Activated CD4-positive, alpha-beta T cell treated with anti-CD3 and anti-CD28 coated beads, Interleukin-2, amount 10 ng/mL, durations not matched to agents 7 days and 5 days (primary cell): Measurements from ENCODE around the gene RNF227. TPM values are rescaled to one million over a fixed set of nuclear protein-coding genes. Genes with fewer than 3 reads are reported as not detected.

Experiments used
- CTCF ChIA-PET: fragments of 350-600 bp; sonication (Branson Sonifier 250); formaldehyde crosslinking; loops from one replicate; lab custom pipeline; 2021; ENCODE audit warnings: antibody characterized with exemption; lab: Charles Lee
- POLR2A ChIA-PET: fragments of 350-600 bp; sonication (Branson Sonifier 250); formaldehyde crosslinking; loops from one replicate; lab custom pipeline; 2021; ENCODE audit warnings: antibody characterized with exemption; lab: Charles Lee
- DNase-seq: peaks from one replicate; pipeline ENCODE4 v3.0.0-alpha.2; 2020
- H3K27ac Mint-ChIP-seq: one replicate; pipeline ENCODE4 v1.8.0; 2021; ENCODE audit warnings: mild to moderate bottlenecking, moderate library complexity, mixed read lengths
- H3K27me3 Mint-ChIP-seq: one replicate; pipeline ENCODE4 v1.8.0; 2021; ENCODE audit warnings: mixed read lengths
- H3K36me3 Mint-ChIP-seq: one replicate; pipeline ENCODE4 v1.8.0; 2021; ENCODE audit warnings: low read depth, mixed read lengths
- H3K4me1 Mint-ChIP-seq: one replicate; pipeline ENCODE4 v1.8.0; 2021; ENCODE audit warnings: mixed read lengths
- H3K4me3 Mint-ChIP-seq: one replicate; pipeline ENCODE4 v1.8.0; 2021; ENCODE audit warnings: mild to moderate bottlenecking, moderate library complexity, mixed read lengths
- H3K9me3 Mint-ChIP-seq: one replicate; pipeline ENCODE4 v1.8.0; 2021; ENCODE audit warnings: mixed read lengths
- total RNA-seq, 2 experiments: library from RNA; stranded (reverse); gene quantifications; one replicate each; pipeline ENCODE4 v1.2.3, GENCODE V29; 2021

Gene RNF227
- total RNA-seq, 2 experiments from 2014 or later, result 4.4 to 4.5 TPM

GRCh38 chr17:7897773-7898172 is 18.3 kb downstream of the RNF227 start:
- no peaks in the 10 kb centered on the region for H3K9me3 Mint-ChIP-seq

GRCh38 chr17:7897090-7897489 is 19.0 kb downstream of the RNF227 start:
- no peaks in the 10 kb centered on the region for H3K27me3 Mint-ChIP-seq
- no peak for DNase-seq
- POLR2A ChIA-PET, result no interaction called here
- peaks cover 80% of the 10 kb centered on the region for H3K36me3 Mint-ChIP-seq
- no peaks in the 10 kb centered on the region for H3K9me3 Mint-ChIP-seq
- no peak overlapping the region for H3K27ac Mint-ChIP-seq
- peaks cover 21% of the 10 kb centered on the region for H3K4me1 Mint-ChIP-seq
- no peak overlapping the region for H3K4me3 Mint-ChIP-seq
- CTCF ChIA-PET, result interaction anchor here (1.4 to 2.1 kb wide), 2 partner anchors 10 to 92 kb away, joined by 4 to 6 read pairs; no protein-coding TSS in a partner anchor

More at GRCh38 chr17:7897773-7898172, 18.3 kb downstream of the RNF227 start:
- DNase-seq, result no peak
- no peak overlapping the region for H3K4me3 Mint-ChIP-seq
- peaks cover 82% of the 10 kb centered on the region for H3K36me3 Mint-ChIP-seq
- peaks cover 21% of the 10 kb centered on the region for H3K4me1 Mint-ChIP-seq
- no peaks in the 10 kb centered on the region for H3K27me3 Mint-ChIP-seq
- H3K27ac Mint-ChIP-seq, result no peak overlapping the region
- CTCF ChIA-PET, result interaction anchor here (1.0 to 2.1 kb wide), 3 partner anchors 9 to 91 kb away, joined by 4 to 6 read pairs (median 4); no protein-coding TSS in a partner anchor
- POLR2A ChIA-PET, result no interaction called here

GRCh38 chr17:7894866-7895265 is 21.2 kb downstream of the RNF227 start:
- H3K36me3 Mint-ChIP-seq, result peaks cover 82% of the 10 kb centered on the region
- H3K4me1 Mint-ChIP-seq, result peaks cover 28% of the 10 kb centered on the region
- DNase-seq, result no peak
- H3K4me3 Mint-ChIP-seq, result no peak overlapping the region
- POLR2A ChIA-PET, result no interaction called here
- no peaks in the 10 kb centered on the region for H3K27me3 Mint-ChIP-seq
- CTCF ChIA-PET, result interaction anchor here (0.5 kb wide), 1 partner anchor 20 kb away, joined by 3 read pairs; no protein-coding TSS in a partner anchor
- H3K9me3 Mint-ChIP-seq, result no peaks in the 10 kb centered on the region
- H3K27ac Mint-ChIP-seq, result no peak overlapping the region

DNA sequence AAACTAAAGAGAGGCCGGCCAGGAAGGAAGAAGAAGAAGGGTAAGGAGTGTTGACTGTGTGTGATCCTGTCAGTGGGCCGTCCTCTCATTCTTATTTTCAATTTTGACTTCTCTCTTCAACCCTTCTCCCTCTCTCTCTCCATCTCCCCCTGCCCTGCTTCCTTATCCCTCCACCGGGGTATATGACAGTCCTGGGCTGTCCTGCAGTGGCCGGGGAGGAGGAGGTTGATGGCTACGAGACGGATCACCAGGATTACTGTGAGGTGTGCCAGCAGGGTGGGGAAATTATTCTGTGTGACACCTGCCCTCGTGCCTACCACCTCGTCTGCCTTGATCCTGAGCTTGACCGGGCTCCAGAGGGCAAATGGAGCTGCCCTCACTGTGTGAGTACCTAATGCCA is 21.9 kb downstream of the RNF227 start:
- Mint-ChIP-seq H3K27ac (no peak overlapping the region), H3K36me3 (peaks cover 82% of the 10 kb centered on the region), H3K27me3 (no peaks in the 10 kb centered on the region), H3K4me1 (peaks cover 28% of the 10 kb centered on the region), H3K9me3 (no peaks in the 10 kb centered on the region), H3K4me3 (no peak overlapping the region)
- ChIA-PET CTCF (no interaction called here), POLR2A (no interaction called here)
- DNase-seq, result no peak

- H3K36me3 Mint-ChIP-seq, result peaks cover 74% of the 10 kb centered on the region
- peaks cover 28% of the 10 kb centered on the region for H3K4me1 Mint-ChIP-seq
- POLR2A ChIA-PET, result no interaction called here
- H3K9me3 Mint-ChIP-seq, result no peaks in the 10 kb centered on the region
- H3K27me3 Mint-ChIP-seq, result no peaks in the 10 kb centered on the region
- no peak for DNase-seq
- no peak overlapping the region for H3K4me3 Mint-ChIP-seq
- no peak overlapping the region for H3K27ac Mint-ChIP-seq
- CTCF ChIA-PET, result no interaction called here
These were observed 22.8 kb downstream of the RNF227 start for GRCh38 chr17:7893187-7893880.

DNA sequence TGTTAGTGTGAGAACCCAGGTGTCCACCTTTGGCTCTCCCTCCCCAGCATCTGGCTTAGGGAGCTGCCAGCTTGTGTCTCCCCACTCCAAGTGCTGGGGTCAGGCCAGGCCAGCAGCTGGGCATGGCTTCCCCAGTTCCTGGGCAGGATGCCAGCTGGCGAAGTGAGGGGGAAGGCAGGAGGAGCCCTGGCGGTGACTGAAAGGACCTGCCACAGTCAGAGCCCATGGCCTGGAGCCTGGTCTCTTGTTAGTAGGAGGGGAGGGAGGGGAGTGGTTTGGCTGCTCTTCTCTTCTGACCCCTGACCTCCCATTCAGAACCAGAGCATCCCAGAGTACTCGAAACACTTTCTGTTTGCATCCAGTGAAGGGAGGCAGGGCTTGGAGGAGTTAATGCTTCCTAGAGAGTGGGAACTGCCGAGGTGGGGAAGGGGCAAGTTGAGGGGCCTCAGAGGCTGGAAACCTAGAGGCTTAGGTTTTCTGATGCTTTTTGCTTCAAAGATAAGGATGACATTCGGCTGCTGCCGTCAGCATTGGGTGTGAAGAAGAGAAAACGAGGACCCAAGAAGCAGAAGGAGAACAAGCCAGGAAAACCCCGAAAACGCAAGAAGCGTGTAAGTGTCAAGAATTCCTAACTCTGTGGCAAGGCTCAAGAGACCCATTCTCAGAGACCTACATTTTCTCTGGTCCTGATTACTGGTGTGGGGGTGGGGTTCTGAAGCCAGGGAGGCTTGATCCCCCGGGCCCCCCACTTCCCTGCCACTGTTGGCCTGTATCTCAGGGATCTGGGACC is 26.7 kb downstream of the RNF227 start:
- Mint-ChIP-seq H3K36me3 (peaks cover 41% of the 10 kb centered on the region), H3K4me1 (peaks cover 16% of the 10 kb centered on the region), H3K27me3 (no peaks in the 10 kb centered on the region), H3K27ac (no peak overlapping the region), H3K4me3 (no peak overlapping the region), H3K9me3 (no peaks in the 10 kb centered on the region)
- CTCF ChIA-PET, result no interaction called here
- POLR2A ChIA-PET, result no interaction called here
- DNase-seq, result peak; percentile 27

DNA sequence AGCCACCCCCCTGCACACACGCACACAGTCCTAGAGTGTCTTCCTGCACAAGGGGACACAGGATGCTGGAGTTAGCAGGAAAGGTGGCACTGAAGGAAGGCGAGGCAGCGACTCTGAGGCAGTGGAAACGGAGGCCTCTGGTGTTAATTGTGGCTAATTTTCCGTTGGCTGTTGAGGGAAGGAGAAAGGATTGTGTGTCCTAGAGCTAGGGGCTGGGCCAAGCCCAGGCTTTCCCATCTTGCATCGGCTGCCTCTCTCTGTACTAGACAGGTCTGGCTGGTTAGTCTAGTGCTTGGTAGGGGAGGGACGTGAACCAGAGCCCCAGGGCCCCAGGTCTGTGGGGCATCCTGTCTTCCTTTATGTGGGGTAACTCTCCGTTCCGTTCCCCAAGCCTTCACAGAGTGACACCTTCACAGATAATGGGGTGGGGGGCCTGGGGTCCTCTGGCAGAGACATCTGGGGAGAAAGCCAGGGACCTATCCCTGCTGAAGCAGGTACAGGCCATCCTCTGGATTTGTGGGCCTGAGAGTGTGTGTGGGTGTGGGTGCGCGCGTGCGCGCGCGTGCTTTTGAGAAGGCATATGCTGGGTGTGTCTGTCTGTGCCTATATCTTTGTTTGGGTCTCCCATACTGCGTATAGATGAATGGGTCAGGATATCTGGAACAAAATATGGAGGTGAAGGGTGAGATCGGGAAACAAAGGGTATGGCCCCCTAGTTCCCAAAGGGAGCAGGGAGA is 27.7 kb downstream of the RNF227 start, which contains the start of gene CHD3:
CHD3 (plus strand) TSS at position 606 of the 737 bp plus-strand sequence. CDS start 212 bp downstream, outside the sequence.
- CTCF ChIA-PET, result interaction anchor here (1.2 kb wide), 1 partner anchor 54 kb away, joined by 3 read pairs; no protein-coding TSS in a partner anchor
- peaks cover 32% of the 10 kb centered on the region for H3K36me3 Mint-ChIP-seq
- H3K4me3 Mint-ChIP-seq, result no peak within 1 kb of the TSS
- H3K27ac Mint-ChIP-seq, result no peak within 1 kb of the TSS
- peak; percentile 46 for DNase-seq
- H3K9me3 Mint-ChIP-seq, result no peaks in the 10 kb centered on the region
- no peaks in the 10 kb centered on the region for H3K27me3 Mint-ChIP-seq
- H3K4me1 Mint-ChIP-seq, result peaks cover 14% of the 10 kb centered on the region
- POLR2A ChIA-PET, result no interaction called here

GRCh38 chr17:7887482-7888183 is 28.5 kb downstream of the RNF227 start:
- DNase-seq, result peak; percentile 93
- H3K9me3 Mint-ChIP-seq, result no peaks in the 10 kb centered on the region
- peaks cover 28% of the 10 kb centered on the region for H3K36me3 Mint-ChIP-seq
- H3K27ac Mint-ChIP-seq, result no peak overlapping the region
- peaks cover 13% of the 10 kb centered on the region for H3K4me1 Mint-ChIP-seq
- ChIA-PET POLR2A (no interaction called here), CTCF (interaction anchor here (1.2 kb wide), 1 partner anchor 53 kb away, joined by 3 read pairs; no protein-coding TSS in a partner anchor)
- no peak overlapping the region for H3K4me3 Mint-ChIP-seq
- no peaks in the 10 kb centered on the region for H3K27me3 Mint-ChIP-seq

- H3K27me3 Mint-ChIP-seq, result no peaks in the 10 kb centered on the region
These were observed 29.0 kb downstream of the RNF227 start for GRCh38 chr17:7887038-7887481.

DNA sequence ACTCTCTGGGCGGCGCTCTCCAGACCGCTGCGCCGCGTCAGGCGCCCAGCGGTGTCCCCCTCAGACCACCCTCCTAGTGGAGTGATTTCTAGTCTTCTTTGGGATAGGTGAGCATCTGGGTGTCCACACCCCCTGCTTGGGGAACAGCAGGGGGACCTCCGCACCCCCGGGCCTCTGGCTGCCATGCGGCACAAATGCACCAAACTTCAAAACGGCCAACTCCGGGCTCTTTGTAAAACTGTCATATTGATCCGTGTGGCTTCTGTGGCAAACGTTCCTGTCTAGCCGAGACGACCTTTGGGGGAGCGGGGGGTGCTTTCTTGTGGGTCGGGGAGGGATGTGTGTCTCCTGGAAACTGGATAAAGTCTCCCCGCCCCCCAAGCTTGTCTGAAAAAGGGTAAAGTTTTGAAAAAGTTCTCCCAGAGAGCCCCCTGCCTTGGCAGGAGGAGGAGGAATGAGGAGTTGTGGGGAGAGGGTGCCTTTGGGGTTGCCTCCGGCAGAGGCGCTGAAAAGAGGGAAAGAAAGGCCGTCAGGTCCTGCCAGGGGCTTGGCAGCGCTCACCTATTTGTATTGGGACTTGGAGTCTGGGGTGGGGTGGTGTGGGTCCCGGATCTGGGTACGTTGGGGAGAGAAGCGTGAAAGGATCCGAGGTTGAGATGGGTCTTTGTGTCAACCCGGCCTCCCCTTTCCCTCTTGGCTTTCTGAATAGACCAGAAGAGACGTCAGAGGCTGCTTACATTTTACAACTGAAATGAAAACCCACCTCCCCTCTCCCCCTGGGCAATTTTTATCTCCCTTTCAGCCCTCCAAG is 29.7 kb downstream of the RNF227 start:
- H3K27ac Mint-ChIP-seq, result no peak overlapping the region
- H3K9me3 Mint-ChIP-seq, result no peaks in the 10 kb centered on the region
- peaks cover 22% of the 10 kb centered on the region for H3K36me3 Mint-ChIP-seq
- peak; percentile 65 for DNase-seq
- peaks cover 13% of the 10 kb centered on the region for H3K4me1 Mint-ChIP-seq
- POLR2A ChIA-PET, result interaction anchor here (0.6 kb wide), 1 partner anchor 87 kb away, joined by 3 read pairs; no protein-coding TSS in a partner anchor
- CTCF ChIA-PET, result interaction anchor here (0.9 kb wide), 1 partner anchor 26 kb away, joined by 4 read pairs; no protein-coding TSS in a partner anchor
- H3K4me3 Mint-ChIP-seq, result no peak overlapping the region
- H3K27me3 Mint-ChIP-seq, result no peaks in the 10 kb centered on the region

More at GRCh38 chr17:7887038-7887481, 29.0 kb downstream of the RNF227 start:
- no peak overlapping the region for H3K4me3 Mint-ChIP-seq
- peaks cover 27% of the 10 kb centered on the region for H3K36me3 Mint-ChIP-seq
- no peaks in the 10 kb centered on the region for H3K9me3 Mint-ChIP-seq
- ChIA-PET CTCF (no interaction called here), POLR2A (no interaction called here)
- DNase-seq, result no peak
- H3K27ac Mint-ChIP-seq, result no peak overlapping the region
- peaks cover 13% of the 10 kb centered on the region for H3K4me1 Mint-ChIP-seq
